ENCODE measurements around the gene GRIK2.

DNA sequence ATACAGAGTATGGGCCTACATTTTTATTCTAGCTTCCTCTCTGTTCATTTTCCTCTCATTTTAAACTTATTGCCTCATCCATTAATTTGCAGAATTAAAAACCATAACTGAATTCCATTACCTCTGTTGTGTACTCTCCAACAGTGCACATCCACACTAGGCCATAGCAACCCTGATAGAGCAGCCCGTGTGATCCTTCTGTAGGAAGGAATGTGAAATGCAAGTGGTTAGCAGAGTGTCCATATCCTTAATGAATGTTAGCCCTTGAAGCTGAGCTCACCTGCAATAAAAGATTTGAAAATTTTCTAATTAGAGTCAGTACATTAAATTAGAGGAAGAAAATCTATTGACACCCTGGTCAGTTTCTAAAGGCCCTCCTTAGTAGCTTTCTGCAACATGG is 6.5 kb upstream of the GRIK2 start:
- TF ChIP-seq RCOR1 (IDR thresholded peaks at IDR 0.05; ENCODE audit: insufficient replicate concordance, low read length) (no peak), CEBPB (IDR thresholded peaks at IDR 0.05; ENCODE audit: low read depth, low read length) (no peak), MAFK (IDR thresholded peaks at IDR 0.05; ENCODE audit: low read depth, low read length) (no peak), MAZ (IDR thresholded peaks at IDR 0.05; ENCODE audit: borderline replicate concordance, low read depth, low read length) (no peak)
- TF ChIP-seq, protein P1, sequence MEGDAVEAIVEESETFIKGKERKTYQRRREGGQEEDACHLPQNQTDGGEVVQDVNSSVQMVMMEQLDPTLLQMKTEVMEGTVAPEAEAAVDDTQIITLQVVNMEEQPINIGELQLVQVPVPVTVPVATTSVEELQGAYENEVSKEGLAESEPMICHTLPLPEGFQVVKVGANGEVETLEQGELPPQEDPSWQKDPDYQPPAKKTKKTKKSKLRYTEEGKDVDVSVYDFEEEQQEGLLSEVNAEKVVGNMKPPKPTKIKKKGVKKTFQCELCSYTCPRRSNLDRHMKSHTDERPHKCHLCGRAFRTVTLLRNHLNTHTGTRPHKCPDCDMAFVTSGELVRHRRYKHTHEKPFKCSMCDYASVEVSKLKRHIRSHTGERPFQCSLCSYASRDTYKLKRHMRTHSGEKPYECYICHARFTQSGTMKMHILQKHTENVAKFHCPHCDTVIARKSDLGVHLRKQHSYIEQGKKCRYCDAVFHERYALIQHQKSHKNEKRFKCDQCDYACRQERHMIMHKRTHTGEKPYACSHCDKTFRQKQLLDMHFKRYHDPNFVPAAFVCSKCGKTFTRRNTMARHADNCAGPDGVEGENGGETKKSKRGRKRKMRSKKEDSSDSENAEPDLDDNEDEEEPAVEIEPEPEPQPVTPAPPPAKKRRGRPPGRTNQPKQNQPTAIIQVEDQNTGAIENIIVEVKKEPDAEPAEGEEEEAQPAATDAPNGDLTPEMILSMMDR (conservative IDR thresholded peaks at IDR 0.05; ENCODE audit: low read depth, low read length) = peak; percentile 42

All from IMR-90 (cell line).